Keratinocyte (primary cell): ENCODE data around the gene ATP5MC3.

Experiments used
- CTCF ChIP-seq, 3 experiments: IDR thresholded peaks in 1 of 3; conservative IDR thresholded peaks in 1 of 3; optimal IDR thresholded peaks in 1 of 3; 2 replicates in 2 of 3; 3 replicates in 1 of 3; pipeline versions ENCODE3 to v1.5.1; 2011; ENCODE audit warnings: low read length in 3 of 3, mild to moderate bottlenecking in 3 of 3, moderate library complexity in 2 of 3, control low read depth in 1 of 3, inconsistent platforms in 1 of 3; ENCODE audit not compliant: insufficient read depth in 2 of 3; ENCODE audit errors: extremely low read depth in 1 of 3
- EZH2 ChIP-seq: IDR thresholded peaks from one replicate; pipeline ENCODE4 v1.6.1; 2012; ENCODE audit warnings: inconsistent platforms, mild to moderate bottlenecking, low read length, moderate library complexity

- TF ChIP-seq CTCF (optimal IDR thresholded peaks at IDR 0.05 in 1 of 3, IDR thresholded peaks at IDR 0.05 in 1 of 3, conservative IDR thresholded peaks at IDR 0.05 in 1 of 3; ENCODE audit: extremely low read depth in 1 of 3, insufficient read depth in 2 of 3, low read length in 3 of 3) = no peak
- no peak for TF ChIP-seq EZH2
These were observed 37.8 kb downstream of the ATP5MC3 start for GRCh38 chr2:175143678-175144077.
